SJCRH30 (cell line): ENCODE results near the gene CLEC1B. TPM values are rescaled to one million over a fixed set of nuclear protein-coding genes. Genes with fewer than 3 reads are reported as not detected.
A peak's percentile ranks its signal among the peaks of the same experiment; 100 is the strongest.
"Not testable (repeated sequence)": the region's sequence is repeated elsewhere in the genome, so short reads cannot be mapped to it uniquely, and the experiment has no call there.

ENCODE experiments used
- DNase-seq, 2 experiments: peaks; one replicate each; pipeline ENCODE4 v3.0.0-alpha.2; 2015 to 2020
- H3K27ac ChIP-seq: fragments of 250-450 bp; sonication (Bioruptor Pico); 2 replicates; pipeline ENCODE4 v1.5.1; 2020; ENCODE audit warnings: mild to moderate bottlenecking, moderate library complexity
- H3K27me3 ChIP-seq: fragments of 250-450 bp; sonication (Bioruptor Pico); 2 replicates; pipeline ENCODE4 v1.5.1; 2020; ENCODE audit warnings: mild to moderate bottlenecking, moderate library complexity
- H3K36me3 ChIP-seq: fragments of 250-450 bp; sonication (Bioruptor Pico); 2 replicates; pipeline ENCODE4 v1.5.1; 2020; ENCODE audit warnings: mild to moderate bottlenecking, moderate library complexity
- H3K4me1 ChIP-seq: fragments of 250-450 bp; sonication (Bioruptor Pico); 2 replicates; pipeline ENCODE4 v1.5.1; 2020; ENCODE audit warnings: mild to moderate bottlenecking, moderate library complexity
- H3K4me3 ChIP-seq: fragments of 250-450 bp; sonication (Bioruptor Pico); 2 replicates; pipeline ENCODE4 v1.5.1; 2020; ENCODE audit warnings: mild to moderate bottlenecking, moderate library complexity
- H3K9me3 ChIP-seq: fragments of 250-450 bp; sonication (Bioruptor Pico); replicated peaks from 2 replicates; pipeline ENCODE4 v1.5.1; 2020; ENCODE audit warnings: mild to moderate bottlenecking, moderate library complexity
- total RNA-seq: library from RNA; depleted of rRNA; stranded (reverse); fragments of >200 nt; shearing (Covaris generic); gene quantifications from 2 replicates; pipeline ENCODE4 v1.2.3, GENCODE V29; 2014

The CLEC1B gene
- total RNA-seq, 1 experiment from 2014 or later: not detected

GRCh38 chr12:10012630-10013330, 13.9 kb upstream of the CLEC1B start:
- DNase-seq: no peak
- Histone ChIP-seq H3K9me3 (no peaks in the 10 kb centered on the region), H3K27me3 (0 out of 2 replicates have a peak, but pooled peaks cover 6% of the 10 kb centered on the region), H3K4me3 (no peak overlapping the region), H3K27ac (no peak overlapping the region), H3K4me1 (no peaks in the 10 kb centered on the region), H3K36me3 (no peaks in the 10 kb centered on the region)

- H3K9me3 ChIP-seq: no peaks in the 10 kb centered on the region
- peaks cover 3% of the 10 kb centered on the region; the same call in 1 of the 2 replicates for H3K27me3 ChIP-seq
- no peak overlapping the region for H3K27ac ChIP-seq
- no peaks in the 10 kb centered on the region for H3K4me1 ChIP-seq
- H3K36me3 ChIP-seq: no peaks in the 10 kb centered on the region
- H3K4me3 ChIP-seq: no peak overlapping the region
- peak in 1 of 2 experiments; percentile 9 for DNase-seq
Observed at GRCh38 chr12:10001171-10001776, 2.4 kb upstream of the CLEC1B start.

- Histone ChIP-seq H3K9me3 (no peaks in the 10 kb centered on the region), H3K4me3 (no peak overlapping the region), H3K4me1 (no peaks in the 10 kb centered on the region), H3K27me3 (peaks cover 5% of the 10 kb centered on the region; the same call in 1 of the 2 replicates), H3K36me3 (no peaks in the 10 kb centered on the region), H3K27ac (no peak overlapping the region)
- no peak for DNase-seq
Observed at GRCh38 chr12:9992296-9992695, 6.6 kb downstream of the CLEC1B start.

- H3K27ac ChIP-seq: no peak overlapping the region
- no peaks in the 10 kb centered on the region for H3K36me3 ChIP-seq
- H3K4me1 ChIP-seq: no peaks in the 10 kb centered on the region
- H3K27me3 ChIP-seq: peaks cover 5% of the 10 kb centered on the region; the same call in 1 of the 2 replicates
- DNase-seq: no peak
- H3K4me3 ChIP-seq: no peak overlapping the region
- H3K9me3 ChIP-seq: no peaks in the 10 kb centered on the region
Observed at GRCh38 chr12:9991876-9992275, 7.0 kb downstream of the CLEC1B start.

- Histone ChIP-seq H3K27me3 (no peaks in the 10 kb centered on the region), H3K9me3 (no peaks in the 10 kb centered on the region), H3K4me3 (no peak overlapping the region), H3K36me3 (no peaks in the 10 kb centered on the region), H3K27ac (no peak overlapping the region), H3K4me1 (no peaks in the 10 kb centered on the region)
- no peak for DNase-seq
Observed at GRCh38 chr12:9980126-9980525, 18.8 kb downstream of the CLEC1B start.

- H3K9me3 ChIP-seq: no peaks in the 10 kb centered on the region
- H3K36me3 ChIP-seq: no peaks in the 10 kb centered on the region
- no peak for DNase-seq
- no peak overlapping the region for H3K27ac ChIP-seq
- no peaks in the 10 kb centered on the region for H3K4me1 ChIP-seq
- H3K4me3 ChIP-seq: no peak overlapping the region
- no peaks in the 10 kb centered on the region; the same call in 1 of the 2 replicates for H3K27me3 ChIP-seq
Observed at GRCh38 chr12:9977916-9978315, 21.0 kb downstream of the CLEC1B start.

- not testable (repeated sequence) for H3K27me3 ChIP-seq, H3K27ac ChIP-seq, H3K4me1 ChIP-seq, H3K4me3 ChIP-seq, H3K36me3 ChIP-seq, DNase-seq, H3K9me3 ChIP-seq
Observed at GRCh38 chr12:9976626-9977025, 22.3 kb downstream of the CLEC1B start.

- H3K27me3 ChIP-seq: peaks cover 6% of the 10 kb centered on the region; the same call in 1 of the 2 replicates
- H3K9me3 ChIP-seq: no peaks in the 10 kb centered on the region
- H3K4me1 ChIP-seq: no peaks in the 10 kb centered on the region
- DNase-seq: no peak
- no peak overlapping the region for H3K27ac ChIP-seq
- no peaks in the 10 kb centered on the region for H3K36me3 ChIP-seq
- no peak overlapping the region for H3K4me3 ChIP-seq
Observed at GRCh38 chr12:9975614-9976013, 23.3 kb downstream of the CLEC1B start.

- not testable (repeated sequence) for H3K4me3 ChIP-seq, DNase-seq, H3K27ac ChIP-seq, H3K27me3 ChIP-seq, H3K36me3 ChIP-seq, H3K4me1 ChIP-seq, H3K9me3 ChIP-seq
Observed at GRCh38 chr12:9974731-9975130, 24.2 kb downstream of the CLEC1B start.

- no peak for DNase-seq
- H3K27ac ChIP-seq: no peak overlapping the region
- H3K4me1 ChIP-seq: no peaks in the 10 kb centered on the region
- no peaks in the 10 kb centered on the region for H3K36me3 ChIP-seq
- no peak overlapping the region for H3K4me3 ChIP-seq
- no peaks in the 10 kb centered on the region for H3K9me3 ChIP-seq
- H3K27me3 ChIP-seq: peaks cover 6% of the 10 kb centered on the region; the same call in 1 of the 2 replicates
Observed at GRCh38 chr12:9973949-9974348, 25.0 kb downstream of the CLEC1B start.

- Histone ChIP-seq H3K4me1 (no peaks in the 10 kb centered on the region), H3K27me3 (peaks cover 6% of the 10 kb centered on the region; the same call in 1 of the 2 replicates), H3K27ac (no peak within 1 kb of the TSS), H3K36me3 (no peaks in the 10 kb centered on the region), H3K9me3 (no peaks in the 10 kb centered on the region), H3K4me3 (no peak within 1 kb of the TSS)
- DNase-seq: no peak
Observed at GRCh38 chr12:9971181-9971580, 27.7 kb downstream of the CLEC1B start, which contains the start of gene CLEC12A. CLEC12A (plus strand) TSS chr12:9971409; CDS start chr12:9971597, 188 bp downstream.

- Histone ChIP-seq H3K27me3 (peaks cover 6% of the 10 kb centered on the region; the same call in 1 of the 2 replicates), H3K27ac (no peak overlapping the region), H3K4me1 (no peaks in the 10 kb centered on the region), H3K36me3 (no peaks in the 10 kb centered on the region), H3K9me3 (no peaks in the 10 kb centered on the region), H3K4me3 (no peak overlapping the region)
- DNase-seq: no peak
Observed at GRCh38 chr12:9969673-9970072, 29.2 kb downstream of the CLEC1B start.

GRCh38 chr12:9961901-9962300, 37.0 kb downstream of the CLEC1B start:
- Histone ChIP-seq H3K9me3 (no peaks in the 10 kb centered on the region), H3K4me3 (no peak overlapping the region), H3K27ac (no peak overlapping the region), H3K4me1 (no peaks in the 10 kb centered on the region), H3K27me3 (no peaks in the 10 kb centered on the region; the same call in 1 of the 2 replicates), H3K36me3 (no peaks in the 10 kb centered on the region)
- no peak for DNase-seq

GRCh38 chr12:9961106-9961505, 37.8 kb downstream of the CLEC1B start:
- DNase-seq: no peak
- Histone ChIP-seq H3K36me3 (no peaks in the 10 kb centered on the region), H3K9me3 (no peaks in the 10 kb centered on the region), H3K27ac (no peak overlapping the region), H3K27me3 (no peaks in the 10 kb centered on the region; the same call in 1 of the 2 replicates), H3K4me1 (no peaks in the 10 kb centered on the region), H3K4me3 (no peak overlapping the region)

GRCh38 chr12:9960590-9960989, 38.3 kb downstream of the CLEC1B start:
- Histone ChIP-seq H3K36me3 (no peaks in the 10 kb centered on the region), H3K4me3 (no peak overlapping the region), H3K9me3 (no peaks in the 10 kb centered on the region), H3K4me1 (no peaks in the 10 kb centered on the region), H3K27ac (no peak overlapping the region), H3K27me3 (no peaks in the 10 kb centered on the region; the same call in 1 of the 2 replicates)
- DNase-seq: no peak
